ENCODE data around the gene GPBP1. TPM values are rescaled to one million over a fixed set of nuclear protein-coding genes. Genes with fewer than 3 reads are reported as not detected.

Gene GPBP1
- total RNA-seq = 49.5 and 74.8 TPM in 2 replicates

GRCh38 chr5:57173319-57174127 is at the start of gene GPBP1:
TSS of gene GPBP1 (plus strand) at chr5:57174059. CDS start at chr5:57214131, 40,072 bp downstream.

Other genes starting within 250 kb of the GPBP1 start
- gene MIER3, start 221.9 kb upstream of the GPBP1 start, total RNA-seq = 11.9 and 37.4 TPM in 2 replicates